GM12891 (cell line): ENCODE results near the gene PRSS8.

Experiments used
- POLR2A ChIP-seq: IDR thresholded peaks from 2 replicates; pipeline ENCODE4 v1.6.1; 2011; ENCODE audit warnings: low read depth, low read length, control low read depth
- POLR2AphosphoS5 ChIP-seq: IDR thresholded peaks from 2 replicates; pipeline ENCODE4 v1.6.1; 2011; ENCODE audit warnings: low read depth, low read length, control low read depth
- POU2F2 ChIP-seq: IDR thresholded peaks from 2 replicates; pipeline ENCODE4 v1.6.1; 2011; ENCODE audit warnings: low read depth, mild to moderate bottlenecking, control low read depth, low read length, moderate library complexity
- SPI1 ChIP-seq: IDR thresholded peaks from 2 replicates; pipeline ENCODE4 v1.6.1; 2011; ENCODE audit warnings: low read depth, low read length, control low read depth
- TAF1 ChIP-seq: IDR thresholded peaks from 2 replicates; pipeline ENCODE4 v1.6.1; 2011; ENCODE audit warnings: low read depth, low read length, control low read depth

- TF ChIP-seq TAF1 (no peak), POLR2A (no peak), POLR2AphosphoS5 (no peak), SPI1 (no peak), POU2F2 (no peak)
These were observed 46.3 kb downstream of the PRSS8 start for GRCh38 chr16:31089199-31089598.
